Ovary (tissue), 9 donors: ENCODE measurements around the gene MROH2B. TPM values are rescaled to one million over a fixed set of nuclear protein-coding genes. Genes with fewer than 3 reads are reported as not detected.
"Not testable (repeated sequence)": the region's sequence is repeated elsewhere in the genome, so short reads cannot be mapped to it uniquely, and the experiment has no call there.

Experiments
- DNase-seq, 5 donors: peaks; one replicate each; pipeline ENCODE4 v3.0.0-alpha.2; 2019 to 2020
- H3K27ac ChIP-seq, 2 donors: fragments of 200-600 bp; one replicate each; pipeline versions ENCODE4 v1.5.1 to v1.8.0; 2019 to 2022
- H3K27me3 ChIP-seq: fragments of 200-600 bp; one replicate; pipeline ENCODE4 v1.8.0; 2022
- H3K36me3 ChIP-seq: fragments of 200-600 bp; sonication (generic); one replicate; pipeline ENCODE4 v1.5.1; 2019
- H3K4me1 ChIP-seq: one replicate; pipeline ENCODE4 v1.8.1; 2013; ENCODE audit warnings: mild to moderate bottlenecking, moderate library complexity; ENCODE audit not compliant: insufficient read depth
- H3K4me3 ChIP-seq: fragments of 200-600 bp; sonication (generic); one replicate; pipeline ENCODE4 v1.5.1; 2017
- H3K9me3 ChIP-seq, 2 donors: fragments of 200-600 bp in 1 of 2; sonication (generic) in 1 of 2; one replicate each; pipeline versions ENCODE4 v1.5.1 to v1.8.1; 2013 to 2019; ENCODE audit warnings: mild to moderate bottlenecking in 1 of 2, moderate library complexity in 1 of 2
- EP300 ChIP-seq: sonication (generic); formaldehyde crosslinking; IDR thresholded peaks from one replicate; pipeline ENCODE4 v1.6.1; 2017; ENCODE audit warnings: antibody characterized with exemption
- POLR2A ChIP-seq: fragments of 450-650 bp; IDR thresholded peaks from one replicate; pipeline ENCODE4 v1.6.1; 2017; ENCODE audit warnings: antibody characterized with exemption, mild to moderate bottlenecking, moderate library complexity
- WGBS, 3 donors: extraction: QIAGEN DNeasy Blood & Tissue Kit in 1 of 3; methylation state at CpG; one replicate each; pipeline versions ENCODE4 v1.1.5 to v1.1.7; 2013 to 2017; 5-methylcytosine and 5-hydroxymethylcytosine counted together
- intact Hi-C, 4 donors: fragments of 100-400 bp; cut with DNase I; formaldehyde crosslinking; loops; one replicate each; pipeline versions ENCODE4 v1.11.0 to v1.15.1; 2022 to 2023
- polyA plus RNA-seq, 2 donors: library from polyadenylated mRNA; stranded (reverse); fragments of 200-250 nt in 1 of 2; fragments of 350-450 nt in 1 of 2; fragmentation: Illumina TruSeq in 1 of 2; extraction: RNeasy Lipid Tissue Mini Kit (QIAGEN cat#74804) in 1 of 2; gene quantifications; one replicate each; pipeline ENCODE4 v1.2.3, GENCODE V29; 2013 to 2014
- total RNA-seq, 7 donors: library from RNA; depleted of rRNA in 2 of 7; stranded (reverse); fragments of >200 nt in 2 of 7; fragmentation: NEBNext Ultra II Directional in 3 of 7; extraction: Animal tissue kit (Norgen Biotek cat#: 25700) in 3 of 7; gene quantifications; one replicate each; pipeline versions ENCODE4 v1.1.0 to v1.2.4, GENCODE V29; 2016 to 2023
- TF ChIP-seq, protein P1 (sequence below), 3 donors: fragments of 450-650 bp in 2 of 3; fragments of 200-600 bp in 1 of 3; IDR thresholded peaks; one replicate each; pipeline versions ENCODE4 v1.5.1 to v1.8.0; 2016 to 2022; ENCODE audit warnings: antibody characterized with exemption in 3 of 3, mild to moderate bottlenecking in 1 of 3
- donor health status: DM: no; HTN: no; CAD: no; lungs with moderate emphysema.
- donor health status: DM: no; HTN: no; CAD: no.
- donor health status: Bipolar disorder and iron deficiency.
- donor health status: DM: yes; HTN: yes; CAD: no.
- donor health status: DM: no; HTN: no; CAD: no.
- donor health status: DM: yes; HTN: yes; CAD: no.

MROH2B gene
- total and polyA plus RNA-seq, 9 donors = 0.01 TPM; not detected in 8

DNA sequence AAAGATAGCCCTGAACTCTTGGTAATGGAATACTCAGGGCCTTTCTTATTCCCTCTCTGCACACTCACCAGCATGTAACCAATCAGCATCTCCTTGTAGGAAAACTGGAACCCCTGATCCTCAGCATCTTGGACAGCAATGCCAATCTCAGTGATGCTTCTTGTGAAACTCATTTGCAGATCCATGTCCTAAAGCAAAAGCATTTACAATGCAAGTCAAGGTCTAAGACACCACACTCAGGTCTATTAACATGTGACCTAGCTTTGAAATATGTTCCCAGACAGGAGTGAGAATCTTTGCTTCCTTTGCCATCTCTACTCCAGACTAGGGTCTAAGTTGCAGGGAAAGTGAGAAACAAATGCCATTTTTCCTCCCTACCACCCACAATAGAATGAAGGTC is 38.2 kb downstream of the MROH2B start:
- no peaks in the 10 kb centered on the region for H3K27me3 ChIP-seq
- H3K36me3 ChIP-seq = no peaks in the 10 kb centered on the region
- H3K4me1 ChIP-seq = no peaks in the 10 kb centered on the region
- intact Hi-C loops = no loop called here
- TF ChIP-seq POLR2A (no peak), EP300 (no peak)
- TF ChIP-seq, protein P1, sequence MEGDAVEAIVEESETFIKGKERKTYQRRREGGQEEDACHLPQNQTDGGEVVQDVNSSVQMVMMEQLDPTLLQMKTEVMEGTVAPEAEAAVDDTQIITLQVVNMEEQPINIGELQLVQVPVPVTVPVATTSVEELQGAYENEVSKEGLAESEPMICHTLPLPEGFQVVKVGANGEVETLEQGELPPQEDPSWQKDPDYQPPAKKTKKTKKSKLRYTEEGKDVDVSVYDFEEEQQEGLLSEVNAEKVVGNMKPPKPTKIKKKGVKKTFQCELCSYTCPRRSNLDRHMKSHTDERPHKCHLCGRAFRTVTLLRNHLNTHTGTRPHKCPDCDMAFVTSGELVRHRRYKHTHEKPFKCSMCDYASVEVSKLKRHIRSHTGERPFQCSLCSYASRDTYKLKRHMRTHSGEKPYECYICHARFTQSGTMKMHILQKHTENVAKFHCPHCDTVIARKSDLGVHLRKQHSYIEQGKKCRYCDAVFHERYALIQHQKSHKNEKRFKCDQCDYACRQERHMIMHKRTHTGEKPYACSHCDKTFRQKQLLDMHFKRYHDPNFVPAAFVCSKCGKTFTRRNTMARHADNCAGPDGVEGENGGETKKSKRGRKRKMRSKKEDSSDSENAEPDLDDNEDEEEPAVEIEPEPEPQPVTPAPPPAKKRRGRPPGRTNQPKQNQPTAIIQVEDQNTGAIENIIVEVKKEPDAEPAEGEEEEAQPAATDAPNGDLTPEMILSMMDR (IDR thresholded peaks at IDR 0.05) = no peak
- no peak for DNase-seq
- no peak overlapping the region for H3K27ac ChIP-seq
- no peak overlapping the region for H3K4me3 ChIP-seq
- no peaks in the 10 kb centered on the region for H3K9me3 ChIP-seq

DNA sequence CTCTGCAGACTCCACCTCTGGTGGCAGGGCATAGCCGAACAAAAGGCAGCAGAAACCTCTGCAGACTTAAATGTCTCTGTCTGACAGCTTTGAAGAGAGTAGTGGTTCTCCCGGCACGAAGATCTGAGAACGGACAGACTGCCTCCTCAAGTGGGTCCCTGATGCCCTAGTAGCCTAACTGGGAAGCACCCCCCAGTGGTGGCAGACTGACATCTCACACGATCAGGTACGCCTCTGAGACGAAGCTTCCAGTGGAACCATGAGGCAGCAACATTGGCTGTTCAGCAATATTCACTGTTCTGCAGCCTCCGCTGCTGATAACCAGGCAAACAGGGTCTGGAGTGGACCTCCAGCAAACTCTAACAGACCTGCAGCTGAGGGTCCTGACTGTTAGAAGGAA is 48.5 kb downstream of the MROH2B start:
- H3K36me3 ChIP-seq, H3K27ac ChIP-seq, H3K4me1 ChIP-seq, H3K27me3 ChIP-seq, H3K9me3 ChIP-seq, DNase-seq, H3K4me3 ChIP-seq, intact Hi-C loops: not testable (repeated sequence)
- 96 to 98% (median 97%) methylated on average over 8 of the region's 8 CpGs for WGBS, 3 donors

DNA sequence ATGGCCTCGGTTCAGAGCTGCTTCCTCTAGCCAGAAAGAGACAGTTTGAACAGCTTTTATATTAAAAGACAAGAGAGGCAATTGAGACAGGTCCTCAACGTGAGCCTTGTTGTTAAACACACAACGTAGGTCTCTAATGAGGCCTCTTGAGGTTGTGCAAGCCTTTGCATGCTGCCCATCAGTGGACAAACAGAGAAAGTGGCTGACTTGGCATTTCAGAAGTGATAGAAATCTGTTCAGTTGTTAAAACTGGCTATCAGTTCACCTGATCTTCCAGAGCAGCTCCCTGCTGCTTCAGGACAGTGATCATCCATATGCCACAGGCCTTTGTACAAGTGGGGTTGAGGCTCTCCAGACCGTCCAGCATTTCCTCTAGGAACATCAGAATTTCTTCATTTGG is 58.8 kb downstream of the MROH2B start:
- no peak for DNase-seq
- no peaks in the 10 kb centered on the region for H3K36me3 ChIP-seq
- no peaks in the 10 kb centered on the region for H3K4me1 ChIP-seq
- 71 to 73% (median 71%) methylated on average over 4 of the region's 4 CpGs for WGBS, 3 donors
- TF ChIP-seq POLR2A (no peak), EP300 (no peak)
- TF ChIP-seq, protein P1 (IDR thresholded peaks at IDR 0.05) = no peak
- H3K9me3 ChIP-seq = no peaks in the 10 kb centered on the region
- intact Hi-C loops = no loop called here
- no peak overlapping the region for H3K4me3 ChIP-seq
- H3K27ac ChIP-seq = no peak overlapping the region
- no peaks in the 10 kb centered on the region for H3K27me3 ChIP-seq

DNA sequence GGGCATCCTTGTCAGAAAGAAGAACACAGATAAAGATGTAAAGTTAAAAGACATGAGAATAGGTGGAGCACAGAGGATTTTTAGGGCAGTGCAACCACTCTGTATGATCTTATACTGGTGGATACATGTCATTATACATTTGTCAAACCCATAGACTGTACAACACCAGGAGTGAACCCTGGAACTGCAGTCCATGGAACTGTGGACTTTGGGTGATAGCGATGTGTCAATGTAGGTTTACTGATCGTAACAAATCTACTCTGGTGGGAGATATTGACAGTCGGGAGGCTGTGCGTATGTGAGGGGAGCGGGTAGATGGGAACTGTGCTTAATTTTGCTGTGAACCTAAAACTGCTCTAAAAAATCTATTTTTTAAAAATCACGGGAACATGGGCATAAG is 60.6 kb downstream of the MROH2B start:
- DNase-seq = no peak
- no peak overlapping the region for H3K27ac ChIP-seq
- 88 to 98% (median 97%) methylated on average over 6 of the region's 6 CpGs for WGBS, 3 donors
- no peaks in the 10 kb centered on the region for H3K36me3 ChIP-seq
- no peak overlapping the region for H3K4me3 ChIP-seq
- H3K27me3 ChIP-seq = no peaks in the 10 kb centered on the region
- H3K9me3 ChIP-seq = no peaks in the 10 kb centered on the region
- H3K4me1 ChIP-seq = no peaks in the 10 kb centered on the region
- intact Hi-C loops = no loop called here
- TF ChIP-seq POLR2A (no peak), EP300 (no peak)
- TF ChIP-seq, protein P1 (IDR thresholded peaks at IDR 0.05) = no peak

DNA sequence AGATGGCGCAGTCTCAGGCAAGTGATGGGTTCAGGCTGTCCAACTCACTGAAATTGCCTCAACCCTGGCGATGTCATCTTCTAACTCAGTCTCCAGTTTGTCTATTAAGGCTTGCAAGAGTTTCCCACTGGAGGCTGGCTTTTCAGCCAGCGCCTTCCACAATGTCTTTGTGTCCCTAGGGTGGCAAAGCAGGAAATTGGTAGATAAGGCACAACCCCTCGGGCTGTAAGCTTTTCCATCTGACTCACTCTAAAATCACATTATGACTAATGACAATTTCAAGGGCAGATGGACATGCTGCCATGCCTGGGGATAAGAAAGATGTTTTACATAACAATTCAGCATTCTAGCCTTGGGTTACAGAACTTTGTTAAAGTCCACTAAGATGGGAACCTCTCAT is 61.9 kb downstream of the MROH2B start:
- no peaks in the 10 kb centered on the region for H3K9me3 ChIP-seq
- no peak overlapping the region for H3K4me3 ChIP-seq
- no peaks in the 10 kb centered on the region for H3K36me3 ChIP-seq
- H3K27ac ChIP-seq = no peak overlapping the region
- 83 to 94% (median 88%) methylated on average over 4 of the region's 4 CpGs for WGBS, 3 donors
- no peaks in the 10 kb centered on the region for H3K27me3 ChIP-seq
- TF ChIP-seq POLR2A (no peak), EP300 (no peak)
- TF ChIP-seq, protein P1 (IDR thresholded peaks at IDR 0.05) = no peak
- intact Hi-C loops = no loop called here
- DNase-seq = no peak
- H3K4me1 ChIP-seq = no peaks in the 10 kb centered on the region
